ENCODE measurements around the gene TCF21.
"Not testable (repeated sequence)": the region's sequence is repeated elsewhere in the genome, so short reads cannot be mapped to it uniquely, and the experiment has no call there.

The TCF21 gene

DNA sequence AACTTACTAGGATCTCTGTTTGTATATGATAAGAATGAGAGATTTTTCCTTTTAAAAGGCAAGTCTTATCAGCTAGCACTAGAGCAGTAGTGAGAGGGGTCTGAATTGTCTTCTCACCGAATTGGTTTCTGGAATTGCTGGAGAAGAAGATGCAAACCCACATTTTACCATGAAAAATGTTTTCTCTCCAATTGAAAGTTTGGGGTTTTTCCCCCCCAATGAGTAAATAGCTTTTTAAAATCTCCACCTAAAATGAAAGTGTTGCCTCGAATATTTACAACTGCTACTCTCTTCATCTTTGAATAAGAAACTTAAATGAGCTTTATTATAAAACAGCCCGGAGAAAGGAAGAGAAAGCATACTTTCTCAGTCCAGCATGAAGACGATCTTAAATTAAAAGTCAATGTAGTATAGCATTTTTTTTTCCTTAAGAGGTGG lies 1.8 kb downstream of the TCF21 start:
- no peak for DNase-seq

DNA sequence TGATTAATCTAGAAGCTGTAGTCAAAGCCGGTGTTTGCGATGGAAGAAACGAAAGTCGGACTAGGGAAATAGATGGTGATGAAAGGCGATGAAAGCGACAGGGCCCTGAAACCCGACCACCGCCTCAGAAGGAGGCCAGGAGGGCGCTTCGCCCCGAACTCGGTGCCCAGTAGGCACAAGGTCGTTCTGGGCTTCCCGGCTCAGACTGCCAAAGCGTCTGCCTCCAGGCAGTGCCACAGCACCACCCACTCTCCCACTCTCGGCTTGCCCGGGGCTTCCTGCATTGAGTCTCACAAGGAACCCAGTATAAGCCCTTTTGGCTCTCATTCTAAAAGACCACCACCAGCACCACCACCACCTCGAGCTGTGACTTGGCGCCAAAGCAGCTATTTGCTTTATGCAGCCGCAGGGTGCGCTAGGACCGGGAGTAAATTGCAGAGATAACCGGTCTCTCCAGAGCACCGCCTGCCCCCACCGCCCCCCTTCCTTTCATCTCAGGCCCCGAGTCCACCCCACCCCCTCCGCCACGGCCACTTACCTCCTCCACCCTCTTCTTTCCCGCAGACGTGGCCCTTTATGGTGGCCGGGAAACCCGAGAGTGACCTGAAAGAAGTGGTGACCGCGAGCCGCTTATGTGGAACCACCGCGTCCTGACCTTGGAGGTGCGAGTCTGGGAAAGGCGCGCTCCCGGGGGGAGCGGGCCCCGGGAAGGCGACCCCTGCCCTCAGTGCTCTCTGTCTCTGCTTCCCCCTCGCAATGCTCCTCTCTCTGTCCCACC lies 2.4 kb downstream of the TCF21 start:
- no peak for DNase-seq

DNA sequence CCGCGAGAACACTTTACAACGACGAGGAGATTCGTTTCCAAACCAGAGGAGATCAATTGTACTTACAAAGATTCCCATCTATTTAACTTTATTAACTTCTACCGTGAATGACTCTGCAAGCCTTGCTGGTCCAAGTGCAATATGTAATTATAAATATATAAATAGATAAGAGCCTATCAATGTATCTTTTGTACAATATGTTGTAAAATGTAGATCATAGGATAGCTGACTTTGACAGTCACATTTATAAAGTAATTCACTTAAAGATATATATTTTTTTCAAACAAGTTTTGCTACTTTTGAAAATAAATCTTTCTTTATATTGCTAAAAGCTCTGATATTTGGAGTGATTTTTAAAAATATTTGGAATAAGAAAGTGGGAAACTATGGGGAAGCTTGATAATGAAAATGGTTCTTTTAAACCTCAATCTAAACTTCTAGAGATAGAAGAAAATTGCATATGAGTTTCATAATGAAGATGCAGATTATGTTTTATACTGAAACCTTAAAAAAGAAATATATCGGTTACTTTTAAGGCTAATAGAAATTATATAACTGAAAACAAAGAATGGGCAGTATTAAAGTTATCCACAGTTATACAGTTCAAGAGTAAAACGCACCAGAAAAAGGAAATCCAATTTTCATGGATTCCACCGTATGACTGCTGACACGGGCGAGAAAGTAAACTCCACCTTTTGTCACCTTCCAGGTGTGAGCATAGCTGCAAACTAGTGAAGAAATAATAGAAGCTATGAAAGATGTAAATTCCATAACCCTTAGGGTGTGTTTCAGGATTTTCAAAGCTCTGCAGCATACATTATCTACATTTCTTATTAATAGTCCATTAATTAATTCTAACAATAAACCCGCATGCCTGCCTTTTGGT lies 3.3 kb downstream of the TCF21 start:
- DNase-seq, result no peak

DNA sequence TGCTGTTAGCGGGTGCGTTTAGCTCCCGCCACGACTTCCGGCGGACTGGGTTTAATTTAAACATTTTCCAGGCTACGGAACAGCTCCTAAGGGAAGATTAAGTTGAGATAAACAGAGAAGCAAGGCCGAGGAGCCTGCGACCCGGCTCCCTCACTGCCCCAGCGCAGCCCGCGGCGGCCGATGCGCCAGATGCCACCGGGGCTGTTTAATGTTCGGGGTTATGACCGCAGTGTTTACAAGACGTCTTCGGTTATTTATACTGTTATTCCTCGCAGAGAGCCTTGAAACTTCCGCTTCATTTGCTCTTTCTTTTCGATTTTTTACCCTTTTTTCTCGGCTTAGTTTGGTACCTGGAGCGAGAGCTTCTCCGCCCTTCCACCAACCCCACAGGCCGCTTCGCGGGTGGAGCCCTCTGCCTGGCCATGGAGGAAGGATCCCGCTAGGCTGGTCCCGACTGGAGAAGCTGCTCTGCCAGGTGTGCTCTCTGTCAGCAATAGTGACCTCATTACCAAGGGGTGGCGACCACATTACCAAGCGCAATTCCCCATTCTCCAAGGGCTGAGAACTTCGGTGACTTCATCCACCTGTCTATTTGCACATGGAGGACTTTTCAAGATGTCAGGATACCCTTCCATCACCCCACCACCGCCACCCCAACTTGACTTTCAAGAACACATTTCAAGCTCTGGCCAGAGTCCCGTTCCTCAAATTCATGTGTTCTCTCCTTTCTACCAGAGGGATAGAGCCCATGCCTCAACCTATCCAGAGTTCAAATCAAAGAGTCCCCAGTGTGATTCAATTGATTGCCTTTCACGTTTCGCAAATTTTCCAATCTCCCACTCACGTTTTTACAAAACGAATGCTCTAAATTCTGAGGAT lies 4.1 kb downstream of the TCF21 start:
- no peak for DNase-seq

DNA sequence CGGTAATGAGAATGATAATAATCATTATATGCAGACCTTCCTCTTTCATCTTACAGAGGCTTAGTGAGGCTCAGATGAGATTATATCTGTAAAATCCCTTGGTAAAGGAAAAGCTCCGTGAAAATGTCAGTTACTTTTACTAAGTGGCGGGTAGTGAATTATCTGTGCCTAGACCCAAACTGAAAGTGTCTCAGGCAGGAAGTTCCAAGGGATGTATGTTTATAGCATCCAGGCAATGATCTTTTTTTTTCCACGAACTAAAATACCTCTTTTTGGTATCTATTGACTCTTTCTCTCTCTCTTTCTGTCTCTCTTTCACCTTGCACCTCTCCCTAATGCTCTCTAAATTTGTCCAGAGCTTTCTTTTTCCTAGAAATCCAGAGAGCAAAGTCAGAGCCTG lies 5.0 kb downstream of the TCF21 start:
- DNase-seq, result no peak

DNA sequence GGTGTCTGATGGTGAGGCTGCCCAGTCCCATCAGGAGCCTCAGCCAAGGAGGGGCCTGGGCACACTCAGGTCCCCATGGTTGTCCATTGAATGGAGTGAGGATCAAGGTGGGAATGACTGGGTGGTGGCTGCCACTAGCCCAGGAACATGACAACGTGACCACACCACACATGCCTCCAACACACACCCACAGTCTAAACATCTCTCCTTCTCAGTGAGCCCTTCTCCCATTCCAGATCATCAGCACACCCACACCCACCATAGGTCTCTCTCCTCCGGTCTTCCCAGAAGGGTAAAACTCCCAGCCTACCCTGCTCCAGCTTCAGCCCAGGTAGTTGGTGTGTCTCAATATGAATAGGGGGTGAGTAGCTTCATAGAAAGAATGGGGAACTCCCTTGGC lies 5.5 kb downstream of the TCF21 start:
- no peak for DNase-seq

DNA sequence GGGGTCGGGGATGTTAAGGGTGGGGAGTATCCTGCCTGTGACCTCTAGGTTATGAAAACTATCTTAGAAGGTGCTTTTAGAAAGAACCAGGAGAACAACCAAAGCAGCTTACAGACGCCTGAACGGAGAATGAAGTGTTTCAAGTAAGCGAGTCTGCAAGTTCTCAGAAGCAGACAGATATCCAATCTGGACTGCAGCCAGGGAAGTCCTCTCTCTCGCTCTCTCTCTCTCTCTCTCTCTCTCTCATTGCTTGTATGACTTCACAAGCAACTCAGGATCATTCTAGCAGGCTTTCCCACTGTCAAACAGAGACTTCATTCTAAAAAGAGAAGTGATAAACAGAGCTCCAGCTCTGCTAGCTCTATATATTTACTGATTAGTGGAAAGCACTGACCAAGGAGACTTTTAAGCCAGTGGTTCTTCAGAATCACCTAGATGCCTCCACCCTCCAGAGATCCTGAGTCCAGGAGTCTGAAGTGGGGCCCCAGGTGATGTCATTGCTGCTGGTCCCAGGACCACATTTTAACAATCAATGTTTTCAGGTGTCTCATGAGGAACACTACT lies 6.0 kb downstream of the TCF21 start:
- DNase-seq, result no peak

DNA sequence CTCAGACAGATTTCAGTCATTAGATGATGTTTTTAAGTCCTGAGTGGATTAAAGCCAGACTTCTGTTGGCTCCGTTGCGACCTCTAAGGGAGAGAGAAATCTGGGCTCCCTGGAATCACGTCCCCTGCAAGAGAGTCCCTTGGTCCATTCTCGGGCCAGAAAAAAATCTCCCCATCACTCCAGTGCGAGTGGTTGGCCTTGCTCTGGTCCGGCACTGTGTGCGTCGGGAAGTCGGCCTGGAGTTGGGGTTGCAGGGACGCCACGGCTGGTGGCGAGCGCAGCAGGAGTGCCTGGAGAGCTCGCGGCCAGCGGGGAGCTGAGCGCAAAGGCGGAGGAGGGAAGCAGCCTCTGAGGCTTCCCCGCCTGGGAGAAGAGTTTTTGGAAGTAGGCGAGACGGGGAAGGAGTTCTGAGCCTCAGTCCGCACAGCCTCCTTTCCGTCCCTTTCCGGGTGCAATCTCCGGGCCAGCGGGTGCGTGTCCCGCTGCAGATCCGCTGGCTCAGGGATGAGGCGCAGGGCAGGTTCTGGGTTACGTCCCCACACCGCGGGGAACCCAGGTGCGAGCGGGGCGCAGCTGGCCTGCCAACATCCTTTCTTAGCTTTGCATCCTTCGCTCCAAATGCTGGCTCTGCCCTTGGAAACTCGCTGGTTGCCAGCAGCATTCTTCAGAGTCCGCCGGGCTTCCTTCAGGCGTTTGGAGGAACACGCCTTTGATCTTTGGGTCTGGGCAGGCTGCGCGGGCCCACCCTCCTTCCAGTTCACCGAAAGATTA lies 6.8 kb downstream of the TCF21 start:
- DNase-seq, result no peak

DNA sequence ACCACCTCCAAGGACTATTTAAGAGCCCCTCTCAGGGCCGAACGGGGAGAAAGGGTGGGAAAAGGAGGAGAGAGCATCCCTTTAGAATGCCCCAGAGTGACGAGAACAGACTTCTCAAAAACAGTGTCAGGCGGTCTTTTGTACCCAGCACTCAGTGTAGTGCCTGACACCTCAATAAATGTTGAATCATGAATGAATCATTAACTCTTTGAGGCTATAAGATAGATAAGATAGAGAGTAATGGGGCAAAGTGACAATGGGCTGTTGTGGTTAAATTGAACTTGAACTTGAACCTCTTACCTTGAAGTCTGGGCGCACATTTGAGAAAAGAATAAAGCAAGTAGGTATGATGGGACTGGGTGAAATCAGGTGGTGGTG lies 7.4 kb downstream of the TCF21 start:
- no peak for DNase-seq

DNA sequence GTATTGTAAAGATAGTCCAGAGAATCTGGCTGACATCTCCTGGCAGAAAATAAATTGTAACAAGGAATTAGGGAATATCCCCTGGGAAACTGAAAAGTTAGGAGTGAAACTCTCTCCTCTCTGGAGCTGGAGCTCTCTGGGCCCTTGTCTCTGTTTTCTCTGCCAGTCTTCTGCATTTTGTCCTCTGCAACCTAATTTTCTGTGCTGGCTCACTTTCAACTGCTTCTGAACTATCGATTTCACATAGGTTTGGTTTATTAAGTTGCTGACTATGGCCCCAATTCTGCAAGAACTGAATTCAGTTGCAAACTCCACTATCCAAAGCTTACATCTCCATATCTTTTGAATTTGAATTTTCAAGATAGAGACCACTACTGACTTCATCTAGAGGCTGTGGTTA lies 9.3 kb downstream of the TCF21 start:
- DNase-seq, result no peak

DNA sequence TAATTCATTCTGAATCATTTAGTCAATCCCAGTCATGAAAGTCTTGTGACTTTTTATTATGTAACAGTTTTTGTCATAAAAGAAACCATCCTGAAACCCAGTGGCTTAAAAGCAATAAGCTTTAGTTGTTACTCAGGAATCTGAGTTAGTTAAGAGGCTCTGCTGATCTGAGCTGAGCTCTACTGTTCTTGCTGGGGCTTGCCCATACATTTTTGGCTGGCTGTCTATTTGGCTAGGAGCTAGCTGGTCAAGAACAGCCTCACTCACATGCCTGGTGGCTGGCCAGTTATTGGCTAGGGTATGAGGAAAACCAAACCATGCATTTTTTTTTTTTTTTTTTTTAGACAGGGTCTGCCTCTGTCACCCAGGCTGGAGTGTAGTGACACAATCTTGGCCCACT lies 10.6 kb downstream of the TCF21 start:
- DNase-seq, result no peak

DNA sequence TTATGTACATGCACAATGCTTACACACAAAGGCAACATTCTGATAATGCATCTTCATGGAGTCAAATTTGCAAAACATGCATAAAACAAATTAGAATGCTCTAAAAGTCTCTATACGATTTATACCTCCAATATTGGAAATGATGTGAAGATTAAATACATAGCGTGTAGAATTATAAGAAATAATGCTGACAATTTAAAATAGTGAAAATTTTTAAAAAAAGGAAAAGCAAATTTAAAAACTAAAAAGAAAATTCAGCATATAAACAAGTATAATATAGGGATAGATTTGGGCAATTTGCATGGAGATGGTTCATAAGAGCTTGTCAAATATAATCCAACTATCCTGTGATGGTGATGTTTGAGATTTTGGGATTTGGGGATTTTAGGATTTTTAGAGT lies 14.9 kb downstream of the TCF21 start:
- no peak for DNase-seq

DNA sequence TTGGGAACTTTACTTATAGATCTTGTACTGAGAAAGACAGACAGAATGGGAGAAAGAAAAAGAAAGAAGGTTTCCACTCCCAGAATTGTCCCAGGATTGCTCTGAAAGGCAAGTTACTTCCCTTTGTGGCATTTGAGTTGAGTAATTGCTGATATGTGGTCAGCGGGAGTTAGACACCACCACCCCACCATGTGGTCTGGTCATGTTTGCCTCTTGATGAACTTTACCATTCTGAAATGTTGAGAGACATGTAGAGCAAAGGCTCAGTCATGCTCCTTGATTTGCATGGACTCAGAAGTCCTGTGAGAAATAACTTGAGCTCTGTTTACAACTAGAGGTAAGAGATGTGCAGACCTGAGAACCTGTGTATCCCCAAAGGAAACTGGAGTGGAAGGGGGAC lies 17.1 kb downstream of the TCF21 start:
- DNase-seq, result no peak

DNA sequence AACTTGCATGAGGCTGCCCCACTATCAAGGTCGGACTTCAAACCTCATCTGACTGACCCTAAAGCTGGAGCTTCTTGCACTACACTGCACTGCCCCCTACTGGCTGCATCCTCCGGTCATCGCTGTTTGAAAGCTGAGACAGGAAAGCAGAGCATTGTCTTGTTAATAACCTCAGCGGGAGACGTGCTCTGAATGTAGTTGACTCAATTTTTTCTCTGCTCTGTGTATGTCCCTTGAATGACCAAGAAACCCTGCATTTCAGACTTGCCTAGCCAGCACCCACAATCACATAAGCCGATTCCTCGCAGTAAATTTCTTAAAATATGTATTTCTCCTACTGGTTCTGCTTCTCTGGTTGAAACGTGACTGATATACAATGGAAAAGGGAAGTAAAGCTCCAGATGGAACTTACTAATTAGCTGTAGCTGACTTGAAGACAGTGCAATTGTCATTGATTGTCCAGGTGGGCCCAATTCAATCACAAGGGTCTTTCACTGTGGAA lies 27.8 kb downstream of the TCF21 start:
- DNase-seq, result peak in 1 of 2 experiments; percentile 80

DNA sequence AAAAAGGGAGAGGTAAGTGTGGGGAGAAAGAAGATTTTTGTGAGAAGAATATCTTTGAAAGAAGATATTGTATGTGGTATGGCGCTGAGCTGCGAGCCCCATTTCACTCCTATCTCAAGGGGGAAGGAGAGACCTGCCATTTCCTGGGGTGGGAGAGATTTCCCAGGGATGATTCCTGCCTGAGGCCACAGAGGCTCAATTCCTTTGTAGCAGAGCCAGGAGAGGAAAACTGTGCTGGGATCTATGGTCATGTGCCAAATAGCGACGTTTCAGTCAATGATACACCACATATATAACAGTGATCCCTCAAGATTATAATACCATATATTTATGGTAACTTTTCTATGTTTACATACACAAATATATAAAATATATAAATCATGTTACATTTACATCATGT lies 28.9 kb downstream of the TCF21 start:
- DNase-seq, result no peak

DNA sequence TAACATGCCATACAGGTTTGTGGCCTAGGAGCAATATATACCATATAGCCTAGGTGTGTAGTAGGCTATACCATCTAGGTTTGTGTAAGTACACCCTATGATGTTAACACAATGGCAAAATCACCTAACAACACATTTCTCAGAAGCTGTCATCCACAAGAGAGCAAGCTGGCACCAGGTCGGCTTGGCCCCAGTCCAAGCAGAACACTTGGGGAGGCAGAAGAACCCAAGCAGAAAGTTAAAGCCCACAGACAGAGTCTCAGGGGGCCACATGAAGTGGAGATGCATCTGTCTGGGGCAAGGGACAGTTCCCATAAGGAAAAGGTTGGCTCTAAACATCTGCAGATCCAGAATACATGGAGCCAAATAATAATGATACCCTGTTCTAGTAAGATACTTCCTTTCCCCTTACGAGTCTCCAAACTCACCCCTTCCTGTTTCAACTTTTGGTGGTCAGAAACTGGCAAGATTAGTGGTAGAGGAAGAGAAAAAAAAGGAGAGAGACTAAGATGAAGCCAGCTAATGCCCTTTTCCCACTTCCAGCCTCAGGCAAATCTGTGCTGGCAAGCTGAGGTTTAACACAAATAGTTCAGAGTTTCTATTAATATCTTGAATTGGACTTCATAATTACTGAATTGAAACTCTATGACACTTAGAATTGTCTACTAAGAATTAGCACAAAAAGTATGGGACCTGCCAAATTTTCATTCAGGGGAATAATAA lies 29.5 kb downstream of the TCF21 start:
- no peak for DNase-seq

DNA sequence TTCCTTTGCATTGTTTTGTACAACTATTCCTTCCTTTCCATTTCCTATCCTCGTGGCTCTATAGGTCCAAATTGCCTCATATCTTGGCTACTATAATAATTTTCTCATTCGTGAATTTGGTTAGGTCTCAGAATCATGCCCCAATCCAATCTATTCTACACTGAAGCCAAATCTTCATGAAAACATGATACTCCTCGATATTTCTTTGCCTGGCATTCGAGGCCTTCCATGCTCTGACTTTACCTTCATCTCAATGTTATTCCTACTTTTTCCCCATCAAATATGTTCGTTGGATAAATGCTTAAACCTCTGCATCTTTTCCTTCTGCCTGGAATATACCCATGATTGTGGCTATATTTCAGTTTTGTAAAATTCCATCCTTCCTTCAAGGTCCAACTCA lies 30.4 kb downstream of the TCF21 start:
- DNase-seq, result no peak

DNA sequence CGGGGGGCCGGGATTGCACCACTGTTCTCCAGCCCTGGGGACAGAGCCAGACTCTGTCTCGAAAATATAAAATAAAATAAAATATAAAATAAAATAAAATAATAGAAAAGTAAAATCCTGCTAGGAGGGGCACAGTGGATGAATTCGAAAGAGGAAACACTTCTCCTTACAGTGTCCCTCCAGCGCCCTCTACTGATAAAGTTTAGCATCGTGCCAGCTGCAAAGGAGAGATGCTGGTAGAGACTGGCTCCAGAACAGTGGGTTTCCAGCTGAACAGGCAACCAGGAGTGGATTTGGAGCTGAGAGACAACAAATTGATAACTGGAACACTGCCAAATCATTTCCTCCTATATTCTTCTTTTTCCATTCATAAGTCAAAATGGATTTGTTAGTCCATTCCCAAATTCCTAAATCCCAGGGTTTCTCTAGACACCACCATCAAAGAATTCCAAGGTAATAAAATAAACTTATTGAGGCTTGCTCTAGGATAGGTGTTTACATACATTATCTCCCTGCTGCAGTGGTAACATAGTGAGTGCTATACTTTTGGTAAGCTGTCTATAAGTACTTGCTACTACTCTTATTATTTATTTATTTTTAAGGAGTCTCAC lies 32.4 kb downstream of the TCF21 start:
- DNase-seq, result no peak

DNA sequence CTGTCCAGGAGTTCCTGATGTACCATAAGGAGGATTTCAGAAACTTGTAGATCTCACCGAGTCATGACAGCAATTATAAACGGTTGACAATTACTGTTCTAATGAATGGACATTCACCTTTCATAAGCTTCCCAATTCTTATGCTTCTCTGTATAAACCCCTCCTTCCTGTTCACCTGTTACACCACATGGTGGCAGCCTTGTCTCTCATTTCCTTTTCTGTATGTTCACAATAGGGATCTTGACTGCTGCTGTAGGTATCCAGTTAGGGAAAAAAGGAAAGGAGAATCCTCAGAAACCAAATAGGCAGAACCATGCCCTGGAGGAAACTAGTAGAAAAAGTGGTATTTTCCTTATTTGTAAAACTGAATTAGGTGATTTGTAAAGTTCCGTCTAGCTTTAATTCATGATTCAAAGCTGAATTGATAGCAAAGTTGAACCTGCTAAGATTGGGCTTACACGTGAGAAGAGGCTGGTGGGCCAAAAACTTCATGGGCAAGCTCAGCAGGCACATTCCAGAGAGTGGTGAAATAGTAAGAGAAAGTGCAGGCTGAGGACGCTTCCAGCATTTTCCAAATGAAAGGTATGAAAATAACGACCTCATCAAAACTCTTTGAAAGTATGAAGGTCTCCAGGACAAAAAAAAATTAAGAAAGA lies 35.2 kb downstream of the TCF21 start:
- peak; percentile 10 to 71 for DNase-seq

DNA sequence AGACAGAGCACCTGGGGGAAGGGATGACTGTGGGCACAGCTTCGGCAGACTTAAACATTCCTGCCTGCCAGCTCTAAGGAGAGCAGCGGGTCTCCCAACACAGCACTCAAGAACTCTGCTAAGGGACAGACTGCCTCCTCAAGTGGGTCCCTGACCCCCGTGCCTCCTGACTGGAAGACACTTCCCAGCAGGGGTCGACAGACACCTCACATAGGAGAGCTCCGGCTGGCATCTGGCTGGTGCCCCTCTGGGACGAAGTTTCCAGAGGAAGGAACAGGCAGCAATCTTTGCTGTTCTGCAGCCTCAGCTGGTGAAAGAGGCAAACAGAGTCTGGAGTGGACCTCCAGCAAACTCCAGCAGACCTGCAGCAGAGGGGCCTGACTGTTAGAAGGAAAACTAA lies 42.3 kb downstream of the TCF21 start:
- not testable (repeated sequence) for DNase-seq

Measured in cerebellar nuclear complex (tissue), 1 donor.